ENCODE data around the gene FBXO7. TPM values are rescaled to one million over a fixed set of nuclear protein-coding genes. Genes with fewer than 3 reads are reported as not detected.

FBXO7 gene
- total and polyA plus RNA-seq, 2 of the 4 experiments (the other 2 are of a cell fraction) = 71.5 TPM

GRCh38 chr22:32462452-32462851 is 12.2 kb upstream of the FBXO7 start:
- H3K9ac ChIP-seq (ENCODE audit: low read depth, low read length) = no peak overlapping the region
- TF ChIP-seq CEBPB (IDR thresholded peaks at IDR 0.05; ENCODE audit: low read depth, low read length) (no peak), NFE2L2 (IDR thresholded peaks at IDR 0.05; ENCODE audit: low read depth, low read length) (no peak), FOS (IDR thresholded peaks at IDR 0.05; ENCODE audit: low read depth, low read length) (no peak), USF2 (IDR thresholded peaks at IDR 0.05; ENCODE audit: low read depth, low read length) (no peak), ELK1 (IDR thresholded peaks at IDR 0.05; ENCODE audit: borderline replicate concordance, low read depth, low read length) (no peak)
- no peak overlapping the region for H4K5ac ChIP-seq (ENCODE audit: low read depth, low read length)
- in situ Hi-C loops (cut with MboI; ENCODE audit: low sequenced_read_pairs) = loop anchor here (25.0 kb wide), 1 partner anchor 750 kb away; no protein-coding TSS in a partner anchor
- H3K23ac ChIP-seq (ENCODE audit: low read depth, low read length) = no peak overlapping the region
- ChIA-PET CTCF (no interaction called here), POLR2A (ENCODE audit: unreplicated experiment) (no interaction called here)
- no peak for DNase-seq
- H2AK9ac ChIP-seq (replicated peaks; ENCODE audit: low read depth, low read length, poor library complexity) = no peak overlapping the region
- H2AFZ ChIP-seq (replicated peaks; ENCODE audit: low read length, poor library complexity) = no peak overlapping the region
- dilution Hi-C loops (cut with HindIII; ENCODE audit: low sequenced_read_pairs, unreplicated experiment) = no loop called here
- no peak overlapping the region for H3K56ac ChIP-seq (ENCODE audit: extremely low read depth, insufficient read depth, low read length)
- H3K36me3 ChIP-seq (ENCODE audit: control insufficient read depth, insufficient read depth, low read length) = no peaks in the 10 kb centered on the region
- peaks cover 16% of the 10 kb centered on the region for H3K27me3 ChIP-seq (ENCODE audit: control insufficient read depth, insufficient read depth, low read length)
- no peak overlapping the region for H2BK20ac ChIP-seq (ENCODE audit: low read depth, low read length)
- H4K20me1 ChIP-seq (ENCODE audit: insufficient read depth, low read length) = no peaks in the 10 kb centered on the region
- no peaks in the 10 kb centered on the region for H3K9me3 ChIP-seq (ENCODE audit: control insufficient read depth, insufficient read depth, low read length)
- H3K4me1 ChIP-seq (ENCODE audit: control insufficient read depth, insufficient read depth, low read length) = no peaks in the 10 kb centered on the region
- H3K4me3 ChIP-seq (ENCODE audit: insufficient read depth, low read depth, low read length) = no peak overlapping the region
- intact Hi-C loops (cut with micrococcal nuclease) = no loop called here
- H3K18ac ChIP-seq (ENCODE audit: low read depth, low read length) = no peak overlapping the region
- no peak overlapping the region for H2BK15ac ChIP-seq (ENCODE audit: low read depth, low read length)
- no CpG with 5 or more reads among the region's 3 CpGs for WGBS, 2 experiments (ENCODE audit: extremely low coverage in 2 of 2, insufficient read length in 1 of 2)
- H2AK5ac ChIP-seq (ENCODE audit: low read depth, low read length) = no peak overlapping the region
- H4K8ac ChIP-seq (ENCODE audit: low read depth in 2 of 2, low read length in 2 of 2) = no peak overlapping the region
- H3K14ac ChIP-seq (replicated peaks; ENCODE audit: low read depth, low read length) = no peak overlapping the region
- no TSS peak for BruUV-seq (replicated peaks)
- H3K27ac ChIP-seq (ENCODE audit: insufficient read depth, low read length) = no peak overlapping the region
- no peak overlapping the region for H4K91ac ChIP-seq (ENCODE audit: insufficient read depth, low read depth, low read length)
- H3K4me2 ChIP-seq (ENCODE audit: low read depth, low read length) = no peak overlapping the region
- H2BK5ac ChIP-seq (ENCODE audit: low read depth, low read length, poor library complexity, severe bottlenecking) = no peak overlapping the region
- ATAC-seq (ENCODE audit: low read depth) = no peak
- H3K4ac ChIP-seq (ENCODE audit: low read depth, low read length) = no peak overlapping the region
- H3K9me1 ChIP-seq (ENCODE audit: insufficient read depth, low read length) = no peaks in the 10 kb centered on the region
- no peaks in the 10 kb centered on the region for H3K79me1 ChIP-seq (ENCODE audit: low read depth in 1 of 2, low read length in 2 of 2)
- no peak overlapping the region for H2BK120ac ChIP-seq (ENCODE audit: low read depth, low read length)
